ENCODE results near the gene LCTL. TPM values are rescaled to one million over a fixed set of nuclear protein-coding genes. Genes with fewer than 3 reads are reported as not detected.

Gene LCTL
- total and polyA plus RNA-seq, 2 experiments from 2014 or later = 1.8 TPM; not detected in 1

DNA sequence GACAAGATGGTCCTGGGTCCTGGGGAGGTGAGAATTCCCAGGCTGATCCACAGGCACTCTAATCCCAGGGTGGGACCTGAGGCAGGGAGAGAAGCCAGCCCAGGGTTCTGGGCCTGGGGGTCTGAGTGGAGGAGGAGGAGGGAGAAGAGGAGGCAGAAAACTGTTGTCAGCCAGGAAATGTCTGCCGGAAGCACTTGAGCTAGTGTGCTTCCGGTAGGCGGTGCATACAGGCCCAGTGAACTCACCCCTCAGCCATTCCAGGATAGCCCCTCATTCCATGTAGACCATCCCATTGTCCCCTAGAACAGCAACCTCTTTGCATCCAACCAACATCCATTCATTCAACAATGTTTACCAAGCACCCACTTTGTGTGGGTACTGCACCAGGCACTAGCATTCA, 47.9 kb upstream of the LCTL start:
- H3K36me3 ChIP-seq (replicated peaks; ENCODE audit: insufficient read depth, low read depth) = no peaks in the 10 kb centered on the region
- no peaks in the 10 kb centered on the region for H3K27me3 ChIP-seq
- no peak overlapping the region for H3K4me2 ChIP-seq
- 90% methylated on average over 3 of the region's 3 CpGs for WGBS (ENCODE audit: low lambda C conversion rate, missing lambda C conversion rate)
- H3K9me3 ChIP-seq (ENCODE audit: low read depth) = no peaks in the 10 kb centered on the region
- no peaks in the 10 kb centered on the region for H3K9me2 ChIP-seq (replicated peaks; ENCODE audit: insufficient read depth)
- no peak for DNase-seq (ENCODE audit: low spot score)
- no peak overlapping the region for H2AFZ ChIP-seq
- peaks cover 11% of the 10 kb centered on the region for H3K4me1 ChIP-seq (ENCODE audit: insufficient read depth)
- no peaks in the 10 kb centered on the region for H4K20me1 ChIP-seq (ENCODE audit: insufficient read depth, poor library complexity, severe bottlenecking)
- no peak overlapping the region for H3K4me3 ChIP-seq
- H3K79me2 ChIP-seq = no peaks in the 10 kb centered on the region
- H3K27ac ChIP-seq = no peak overlapping the region
- no peak for TF ChIP-seq EZH2phosphoT487 (IDR thresholded peaks at IDR 0.05; ENCODE audit: low read depth, severe bottlenecking, unreplicated experiment)
- TF ChIP-seq, protein P1, sequence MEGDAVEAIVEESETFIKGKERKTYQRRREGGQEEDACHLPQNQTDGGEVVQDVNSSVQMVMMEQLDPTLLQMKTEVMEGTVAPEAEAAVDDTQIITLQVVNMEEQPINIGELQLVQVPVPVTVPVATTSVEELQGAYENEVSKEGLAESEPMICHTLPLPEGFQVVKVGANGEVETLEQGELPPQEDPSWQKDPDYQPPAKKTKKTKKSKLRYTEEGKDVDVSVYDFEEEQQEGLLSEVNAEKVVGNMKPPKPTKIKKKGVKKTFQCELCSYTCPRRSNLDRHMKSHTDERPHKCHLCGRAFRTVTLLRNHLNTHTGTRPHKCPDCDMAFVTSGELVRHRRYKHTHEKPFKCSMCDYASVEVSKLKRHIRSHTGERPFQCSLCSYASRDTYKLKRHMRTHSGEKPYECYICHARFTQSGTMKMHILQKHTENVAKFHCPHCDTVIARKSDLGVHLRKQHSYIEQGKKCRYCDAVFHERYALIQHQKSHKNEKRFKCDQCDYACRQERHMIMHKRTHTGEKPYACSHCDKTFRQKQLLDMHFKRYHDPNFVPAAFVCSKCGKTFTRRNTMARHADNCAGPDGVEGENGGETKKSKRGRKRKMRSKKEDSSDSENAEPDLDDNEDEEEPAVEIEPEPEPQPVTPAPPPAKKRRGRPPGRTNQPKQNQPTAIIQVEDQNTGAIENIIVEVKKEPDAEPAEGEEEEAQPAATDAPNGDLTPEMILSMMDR (IDR thresholded peaks at IDR 0.05; ENCODE audit: poor library complexity) = no peak
- TF ChIP-seq EZH2 (IDR thresholded peaks at IDR 0.05; ENCODE audit: borderline replicate concordance) = no peak

- Histone ChIP-seq H3K4me2 (no peak overlapping the region), H3K9me2 (replicated peaks; ENCODE audit: insufficient read depth) (no peaks in the 10 kb centered on the region), H3K4me1 (ENCODE audit: insufficient read depth) (no peaks in the 10 kb centered on the region), H2AFZ (no peak overlapping the region), H3K27ac (no peak overlapping the region), H3K27me3 (no peaks in the 10 kb centered on the region), H3K79me2 (no peaks in the 10 kb centered on the region), H4K20me1 (ENCODE audit: insufficient read depth, poor library complexity, severe bottlenecking) (no peaks in the 10 kb centered on the region), H3K9me3 (ENCODE audit: low read depth) (no peaks in the 10 kb centered on the region), H3K4me3 (no peak overlapping the region), H3K36me3 (replicated peaks; ENCODE audit: insufficient read depth, low read depth) (no peaks in the 10 kb centered on the region)
- TF ChIP-seq, protein P1 (IDR thresholded peaks at IDR 0.05; ENCODE audit: poor library complexity) = no peak
- TF ChIP-seq EZH2 (IDR thresholded peaks at IDR 0.05; ENCODE audit: borderline replicate concordance) (no peak), EZH2phosphoT487 (IDR thresholded peaks at IDR 0.05; ENCODE audit: low read depth, severe bottlenecking, unreplicated experiment) (no peak)
- WGBS (ENCODE audit: low lambda C conversion rate, missing lambda C conversion rate) = 71% methylated on average over 12 of the region's 13 CpGs
- no peak for DNase-seq (ENCODE audit: low spot score)
Measured at GRCh38 chr15:66611257-66612053, 45.7 kb upstream of the LCTL start.

- H3K4me1 ChIP-seq (ENCODE audit: insufficient read depth) = no peaks in the 10 kb centered on the region
- no peak for DNase-seq (ENCODE audit: low spot score)
- H3K27me3 ChIP-seq = no peaks in the 10 kb centered on the region
- TF ChIP-seq EZH2phosphoT487 (IDR thresholded peaks at IDR 0.05; ENCODE audit: low read depth, severe bottlenecking, unreplicated experiment) = no peak
- no peak for TF ChIP-seq EZH2 (IDR thresholded peaks at IDR 0.05; ENCODE audit: borderline replicate concordance)
- TF ChIP-seq, protein P1 (IDR thresholded peaks at IDR 0.05; ENCODE audit: poor library complexity) = no peak
- no peaks in the 10 kb centered on the region for H3K9me2 ChIP-seq (replicated peaks; ENCODE audit: insufficient read depth)
- H2AFZ ChIP-seq = no peak overlapping the region
- no peaks in the 10 kb centered on the region for H4K20me1 ChIP-seq (ENCODE audit: insufficient read depth, poor library complexity, severe bottlenecking)
- H3K4me2 ChIP-seq = no peak overlapping the region
- H3K27ac ChIP-seq = no peak overlapping the region
- 86% methylated on average over 5 of the region's 5 CpGs for WGBS (ENCODE audit: low lambda C conversion rate, missing lambda C conversion rate)
- no peaks in the 10 kb centered on the region for H3K36me3 ChIP-seq (replicated peaks; ENCODE audit: insufficient read depth, low read depth)
- H3K9me3 ChIP-seq (ENCODE audit: low read depth) = no peaks in the 10 kb centered on the region
- H3K4me3 ChIP-seq = no peak overlapping the region
- H3K79me2 ChIP-seq = no peaks in the 10 kb centered on the region
Measured at GRCh38 chr15:66609876-66610275, 44.1 kb upstream of the LCTL start.

All from hepatocyte (in vitro differentiated cells).